ENCODE results near the gene KLC1. TPM values are rescaled to one million over a fixed set of nuclear protein-coding genes. Genes with fewer than 3 reads are reported as not detected.

The KLC1 gene
- total RNA-seq, 2 experiments from 2014 or later, result 137 to 140 TPM

DNA sequence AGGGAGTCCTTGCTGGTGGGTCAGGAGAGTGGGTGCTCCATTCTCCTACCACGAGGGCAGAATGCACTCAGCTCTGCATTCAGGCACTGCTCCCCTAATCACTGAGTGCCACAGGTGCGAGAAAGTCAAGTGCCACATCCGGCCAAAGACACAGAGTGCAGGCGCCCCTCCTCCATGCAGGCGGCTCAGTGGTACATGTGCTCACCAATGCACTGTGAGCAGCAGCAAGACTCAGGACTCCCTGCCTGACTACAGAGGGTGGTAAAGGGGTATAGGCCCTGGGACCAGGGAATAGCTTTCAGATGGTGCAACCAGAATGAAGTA, 119.5 kb downstream of the KLC1 start:
- DNase-seq, result peak; percentile 80
- Mint-ChIP-seq H3K4me3 (no peak overlapping the region), H3K4me1 (ENCODE audit: low read depth) (peaks cover 29% of the 10 kb centered on the region), H3K36me3 (ENCODE audit: low read depth) (peaks cover 6% of the 10 kb centered on the region), H3K27me3 (ENCODE audit: low read depth) (no peaks in the 10 kb centered on the region), H3K9me3 (ENCODE audit: insufficient read depth) (no peaks in the 10 kb centered on the region), H3K27ac (peak overlapping the region; percentile 77)
- ATAC-seq, result peak; percentile 99
- POLR2A ChIA-PET, result no interaction called here
- CTCF ChIA-PET, result interaction anchor here (1.2 kb wide), 1 partner anchor 58 kb away, joined by 3 read pairs; no protein-coding TSS in a partner anchor

GRCh38 chr14:103749452-103749851, 120.4 kb downstream of the KLC1 start:
- no peak for ATAC-seq

DNA sequence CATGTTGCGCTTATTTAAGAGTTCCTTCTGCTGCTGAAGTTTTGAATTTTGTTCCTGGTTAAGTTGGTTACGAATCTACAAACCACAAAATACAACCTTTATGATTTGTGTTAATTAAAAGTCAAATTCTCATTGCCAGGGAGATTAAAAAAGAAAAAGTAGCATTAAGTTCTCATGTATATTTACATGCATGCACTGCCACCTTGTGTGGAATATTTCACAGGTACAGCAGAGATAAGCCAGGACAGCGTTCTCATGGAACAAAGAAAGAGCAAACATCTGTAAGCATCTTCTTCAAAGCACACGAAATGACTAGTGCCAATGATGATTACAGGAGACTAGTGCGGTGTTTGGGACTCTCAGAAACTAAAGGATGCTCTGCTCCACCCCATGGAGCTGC, 120.8 kb downstream of the KLC1 start:
- no peak overlapping the region for H3K4me3 Mint-ChIP-seq
- no peaks in the 10 kb centered on the region for H3K27me3 Mint-ChIP-seq (ENCODE audit: low read depth)
- peaks cover 29% of the 10 kb centered on the region for H3K4me1 Mint-ChIP-seq (ENCODE audit: low read depth)
- ChIA-PET POLR2A (no interaction called here), CTCF (no interaction called here)
- H3K9me3 Mint-ChIP-seq (ENCODE audit: insufficient read depth), result no peaks in the 10 kb centered on the region
- H3K27ac Mint-ChIP-seq, result peak overlapping the region; percentile 24
- DNase-seq (no peak), ATAC-seq (no peak)
- peaks cover 6% of the 10 kb centered on the region for H3K36me3 Mint-ChIP-seq (ENCODE audit: low read depth)

More at GRCh38 chr14:103749452-103749851, 120.4 kb downstream of the KLC1 start:
- peaks cover 6% of the 10 kb centered on the region for H3K36me3 Mint-ChIP-seq (ENCODE audit: low read depth)
- peak overlapping the region; percentile 42 for H3K27ac Mint-ChIP-seq
- ChIA-PET POLR2A (no interaction called here), CTCF (no interaction called here)
- DNase-seq, result no peak
- H3K9me3 Mint-ChIP-seq (ENCODE audit: insufficient read depth), result no peaks in the 10 kb centered on the region
- H3K4me1 Mint-ChIP-seq (ENCODE audit: low read depth), result peaks cover 29% of the 10 kb centered on the region
- no peaks in the 10 kb centered on the region for H3K27me3 Mint-ChIP-seq (ENCODE audit: low read depth)
- H3K4me3 Mint-ChIP-seq, result no peak overlapping the region

Other genes with a start within 250 kb of the KLC1 start
- gene MARK3, start 243.8 kb upstream of the KLC1 start, total RNA-seq, result 10 to 100 TPM; 76.8 to 86.7 TPM
- gene CKB, start 106.4 kb upstream of the KLC1 start, total RNA-seq, result 1 to 10 TPM; 2.2 to 2.7 TPM
- 1 to 10 TPM; 8.5 to 8.8 TPM for gene TRMT61A, start 100.0 kb upstream of the KLC1 start, total RNA-seq
- gene BAG5, start 66.6 kb upstream of the KLC1 start, total RNA-seq, result 10 to 100 TPM; 31.1 to 33.2 TPM
- 10 to 100 TPM; 28.3 to 34.3 TPM for gene COA8, start 66.3 kb upstream of the KLC1 start, total RNA-seq
- gene XRCC3, start 86.2 kb downstream of the KLC1 start, total RNA-seq, result 10 to 100 TPM; 46.2 to 52.5 TPM
- 10 to 100 TPM; 16.7 to 17.4 TPM for gene ZFYVE21, start 86.6 kb downstream of the KLC1 start, total RNA-seq
- 10 to 100 TPM; 11.9 to 12.6 TPM for gene PPP1R13B, start 218.4 kb downstream of the KLC1 start, total RNA-seq